Tibial artery (tissue), 4 donors: ENCODE results near the gene SLC15A1.

Source experiments
- DNase-seq, 2 donors: peaks; one replicate each; pipeline ENCODE4 v3.0.0-alpha.2; 2019
- H3K27ac ChIP-seq, 2 donors: fragments of 200-600 bp; sonication (generic) in 1 of 2; 1 replicate in 1 of 2; 2 replicates in 1 of 2; pipeline ENCODE4 v1.5.1; 2018 to 2019; ENCODE audit warnings: mild to moderate bottlenecking in 1 of 2
- H3K27me3 ChIP-seq, 2 donors: fragments of 200-600 bp; sonication (generic) in 1 of 2; one replicate each; pipeline versions ENCODE4 v1.5.1 to v1.6.0; 2016 to 2019
- H3K36me3 ChIP-seq, 3 donors: fragments of 200-600 bp; sonication (generic) in 2 of 3; one replicate each; pipeline ENCODE4 v1.5.1; 2016 to 2019; ENCODE audit warnings: mild to moderate bottlenecking in 2 of 3
- H3K4me1 ChIP-seq, 4 donors: fragments of 200-600 bp; sonication (generic) in 2 of 4; 1 replicate in 3 of 4; 2 replicates in 1 of 4; pipeline ENCODE4 v1.5.1; 2016 to 2019
- H3K4me3 ChIP-seq, 2 donors: fragments of 200-600 bp; sonication (generic) in 1 of 2; 1 replicate in 1 of 2; 2 replicates in 1 of 2; pipeline ENCODE4 v1.5.1; 2018 to 2019; ENCODE audit warnings: mild to moderate bottlenecking in 2 of 2
- H3K9me3 ChIP-seq, 3 donors: fragments of 200-600 bp; sonication (generic) in 1 of 3; one replicate each; pipeline ENCODE4 v1.5.1; 2016 to 2019
- intact Hi-C: fragments of 100-400 bp; cut with DNase I; formaldehyde crosslinking; loops from one replicate; pipeline ENCODE4 v1.15.0; 2023; ENCODE audit warnings: low total_unique reads
- TF ChIP-seq, protein P1 (sequence below), 2 experiments: fragments of 200-600 bp in 1 of 2; fragments of 450-650 bp in 1 of 2; IDR thresholded peaks; one replicate each; pipeline ENCODE4 v1.5.1; 2017 to 2019; ENCODE audit warnings: antibody characterized with exemption in 2 of 2, mild to moderate bottlenecking in 1 of 2, moderate library complexity in 1 of 2

The SLC15A1 gene

GRCh38 chr13:98784666-98785065 lies 32.2 kb upstream of the SLC15A1 start:
- no peaks in the 10 kb centered on the region for H3K4me1 ChIP-seq
- no peak overlapping the region for H3K4me3 ChIP-seq
- H3K27me3 ChIP-seq, result peaks cover 0 to 10% of the 10 kb centered on the region in 2 donors
- TF ChIP-seq, protein P1, sequence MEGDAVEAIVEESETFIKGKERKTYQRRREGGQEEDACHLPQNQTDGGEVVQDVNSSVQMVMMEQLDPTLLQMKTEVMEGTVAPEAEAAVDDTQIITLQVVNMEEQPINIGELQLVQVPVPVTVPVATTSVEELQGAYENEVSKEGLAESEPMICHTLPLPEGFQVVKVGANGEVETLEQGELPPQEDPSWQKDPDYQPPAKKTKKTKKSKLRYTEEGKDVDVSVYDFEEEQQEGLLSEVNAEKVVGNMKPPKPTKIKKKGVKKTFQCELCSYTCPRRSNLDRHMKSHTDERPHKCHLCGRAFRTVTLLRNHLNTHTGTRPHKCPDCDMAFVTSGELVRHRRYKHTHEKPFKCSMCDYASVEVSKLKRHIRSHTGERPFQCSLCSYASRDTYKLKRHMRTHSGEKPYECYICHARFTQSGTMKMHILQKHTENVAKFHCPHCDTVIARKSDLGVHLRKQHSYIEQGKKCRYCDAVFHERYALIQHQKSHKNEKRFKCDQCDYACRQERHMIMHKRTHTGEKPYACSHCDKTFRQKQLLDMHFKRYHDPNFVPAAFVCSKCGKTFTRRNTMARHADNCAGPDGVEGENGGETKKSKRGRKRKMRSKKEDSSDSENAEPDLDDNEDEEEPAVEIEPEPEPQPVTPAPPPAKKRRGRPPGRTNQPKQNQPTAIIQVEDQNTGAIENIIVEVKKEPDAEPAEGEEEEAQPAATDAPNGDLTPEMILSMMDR (IDR thresholded peaks at IDR 0.05), result no peak
- H3K27ac ChIP-seq, result no peak overlapping the region
- DNase-seq, result no peak
- intact Hi-C loops, result no loop called here
- H3K36me3 ChIP-seq, result no peaks in the 10 kb centered on the region
- no peaks in the 10 kb centered on the region for H3K9me3 ChIP-seq

DNA sequence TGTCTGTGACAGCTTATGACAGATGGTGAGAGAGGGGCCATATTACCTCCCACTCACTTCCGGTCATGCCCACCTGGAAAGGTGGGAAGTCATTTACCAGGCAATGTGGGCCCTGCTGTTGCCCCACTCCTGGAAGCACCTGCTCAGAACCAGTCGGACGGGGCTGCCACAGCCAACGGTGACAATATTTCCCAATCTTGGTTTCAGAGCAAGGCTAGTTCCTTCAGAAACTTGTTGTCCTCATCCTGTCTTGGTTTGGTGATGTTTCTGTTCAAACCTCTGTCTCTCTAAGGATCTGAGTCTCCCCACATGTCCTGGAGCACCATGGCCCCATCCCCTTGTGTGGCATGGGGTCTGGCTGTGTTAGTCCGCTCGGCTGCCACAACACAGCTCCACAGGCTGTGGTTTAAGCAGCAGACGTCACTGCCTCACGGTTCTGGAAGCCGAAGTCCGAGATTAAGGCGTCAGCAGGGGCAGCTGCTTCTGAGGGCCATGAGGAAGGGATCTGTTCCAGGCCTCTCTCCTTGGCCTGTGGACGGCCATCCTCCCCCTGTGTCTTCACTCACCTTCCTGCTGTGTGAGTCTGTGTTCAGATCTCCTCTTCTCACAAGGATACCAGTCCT lies 31.5 kb upstream of the SLC15A1 start:
- Histone ChIP-seq H3K4me1 (no peaks in the 10 kb centered on the region), H3K36me3 (no peaks in the 10 kb centered on the region), H3K9me3 (no peaks in the 10 kb centered on the region), H3K4me3 (no peak overlapping the region), H3K27me3 (peaks cover 0 to 10% of the 10 kb centered on the region in 2 donors), H3K27ac (no peak overlapping the region)
- intact Hi-C loops, result no loop called here
- no peak for DNase-seq
- TF ChIP-seq, protein P1 (IDR thresholded peaks at IDR 0.05), result no peak

GRCh38 chr13:98782654-98783053 lies 30.2 kb upstream of the SLC15A1 start:
- no peak for DNase-seq
- TF ChIP-seq, protein P1 (IDR thresholded peaks at IDR 0.05), result no peak
- intact Hi-C loops, result no loop called here

DNA sequence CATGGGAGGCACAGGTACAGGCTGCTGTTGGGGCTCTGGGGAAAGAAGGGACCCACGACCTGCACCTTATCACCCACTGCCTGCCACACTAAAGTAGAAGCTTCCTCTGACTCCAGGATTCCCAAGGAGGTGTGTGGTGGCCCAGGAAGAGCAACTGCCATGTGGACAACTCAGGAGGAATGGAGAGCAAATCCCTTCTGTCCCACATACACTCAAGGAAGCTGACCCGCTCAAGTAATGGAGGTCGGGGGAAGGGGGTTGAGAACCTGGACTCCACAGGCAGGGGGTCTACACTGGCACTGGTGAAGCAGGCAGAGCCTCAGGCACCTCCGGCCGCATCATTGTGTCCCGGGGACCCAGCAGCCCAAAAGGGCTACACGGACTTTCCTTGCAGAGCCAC lies 29.4 kb upstream of the SLC15A1 start:
- TF ChIP-seq, protein P1 (IDR thresholded peaks at IDR 0.05), result no peak
- DNase-seq, result no peak
- intact Hi-C loops, result no loop called here
- no peak overlapping the region for H3K4me3 ChIP-seq
- H3K27me3 ChIP-seq, result peaks cover 0 to 10% of the 10 kb centered on the region in 2 donors
- H3K9me3 ChIP-seq, result no peaks in the 10 kb centered on the region
- H3K4me1 ChIP-seq, result no peaks in the 10 kb centered on the region
- no peak overlapping the region for H3K27ac ChIP-seq
- H3K36me3 ChIP-seq, result no peaks in the 10 kb centered on the region

More at GRCh38 chr13:98782654-98783053, 30.2 kb upstream of the SLC15A1 start:
- H3K4me1 ChIP-seq, result no peaks in the 10 kb centered on the region
- H3K9me3 ChIP-seq, result no peaks in the 10 kb centered on the region
- no peak overlapping the region for H3K4me3 ChIP-seq
- no peak overlapping the region for H3K27ac ChIP-seq
- H3K36me3 ChIP-seq, result no peaks in the 10 kb centered on the region
- peaks cover 0 to 10% of the 10 kb centered on the region in 2 donors for H3K27me3 ChIP-seq

DNA sequence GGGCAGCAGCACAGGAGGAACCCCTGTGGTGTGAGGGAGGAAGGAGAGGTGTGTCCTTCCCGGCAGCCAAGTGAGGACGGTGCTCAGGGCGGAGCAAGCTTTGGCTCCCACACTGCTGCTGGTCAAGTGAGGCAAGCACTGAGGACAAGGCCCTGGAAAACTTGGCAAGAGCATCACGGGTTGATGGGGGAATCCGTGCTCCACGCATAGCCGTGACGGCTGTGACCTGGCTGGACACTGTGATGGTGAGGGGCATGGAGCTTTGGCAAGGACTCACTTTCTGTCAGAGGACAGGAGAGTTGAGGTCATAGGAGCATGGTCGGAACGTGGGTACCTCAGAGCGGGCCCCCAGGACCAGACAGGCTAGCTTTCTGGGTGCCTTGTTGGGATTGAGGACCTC lies 29.0 kb upstream of the SLC15A1 start:
- Histone ChIP-seq H3K27ac (no peak overlapping the region), H3K4me1 (no peaks in the 10 kb centered on the region), H3K4me3 (no peak overlapping the region), H3K36me3 (no peaks in the 10 kb centered on the region), H3K9me3 (no peaks in the 10 kb centered on the region), H3K27me3 (peaks cover 0 to 10% of the 10 kb centered on the region in 2 donors)
- TF ChIP-seq, protein P1 (IDR thresholded peaks at IDR 0.05), result no peak
- DNase-seq, result no peak
- intact Hi-C loops, result no loop called here

- TF ChIP-seq, protein P1 (IDR thresholded peaks at IDR 0.05), result no peak
- no peak for DNase-seq
- H3K27me3 ChIP-seq, result peaks cover 0 to 10% of the 10 kb centered on the region in 2 donors
- intact Hi-C loops, result no loop called here
- no peak overlapping the region for H3K27ac ChIP-seq
- H3K4me3 ChIP-seq, result no peak overlapping the region
- no peaks in the 10 kb centered on the region for H3K36me3 ChIP-seq
- no peaks in the 10 kb centered on the region for H3K4me1 ChIP-seq
- no peaks in the 10 kb centered on the region for H3K9me3 ChIP-seq
Observed at GRCh38 chr13:98781045-98781444, 28.6 kb upstream of the SLC15A1 start.
